GM20000 (cell line): Measurements from ENCODE around the gene RABL3.
"Not testable (repeated sequence)": the region's sequence is repeated elsewhere in the genome, so short reads cannot be mapped to it uniquely, and the experiment has no call there.

Experiments used
- DNase-seq: peaks from one replicate; pipeline ENCODE4 v3.0.0; 2012; ENCODE audit warnings: low spot score
- CTCF ChIP-seq: IDR thresholded peaks from 2 replicates; pipeline ENCODE4 v1.5.1; 2012; ENCODE audit warnings: mild to moderate bottlenecking, control low read depth; ENCODE audit errors: extremely low read depth, missing control alignments

Gene RABL3

GRCh38 chr3:120682095-120682681 lies 60.1 kb downstream of the RABL3 start, which contains the start of gene HGD:
Gene HGD (minus strand): TSS chr3:120682239. CDS start chr3:120682111, 128 bp downstream.
- TF ChIP-seq CTCF = no peak
- no peak for DNase-seq

GRCh38 chr3:120681506-120682038 lies 60.7 kb downstream of the RABL3 start:
- TF ChIP-seq CTCF = no peak

GRCh38 chr3:120681018-120681417 lies 61.3 kb downstream of the RABL3 start:
- no peak for TF ChIP-seq CTCF
- DNase-seq = no peak

More at GRCh38 chr3:120681506-120682038, 60.7 kb downstream of the RABL3 start:
- DNase-seq = no peak

- TF ChIP-seq CTCF = no peak
- no peak for DNase-seq
Observed at GRCh38 chr3:120680193-120680894, 62.0 kb downstream of the RABL3 start.

- peak; percentile 3 for DNase-seq
- no peak for TF ChIP-seq CTCF
Observed at GRCh38 chr3:120678984-120679383, 63.3 kb downstream of the RABL3 start.

- no peak for TF ChIP-seq CTCF
- DNase-seq = peak; percentile 34
Observed at GRCh38 chr3:120678331-120678947, 63.9 kb downstream of the RABL3 start.

GRCh38 chr3:120677193-120677592 lies 65.1 kb downstream of the RABL3 start:
- not testable (repeated sequence) for DNase-seq

GRCh38 chr3:120673116-120673515 lies 69.2 kb downstream of the RABL3 start:
- no peak for DNase-seq
- no peak for TF ChIP-seq CTCF
